Measurements from ENCODE around the gene UBE2J2. TPM values are rescaled to one million over a fixed set of nuclear protein-coding genes. Genes with fewer than 3 reads are reported as not detected.

Gene UBE2J2
- total RNA-seq, 1 donor from 2014 or later, result 65.1 TPM

- no peak for DNase-seq (ENCODE audit: low read depth)
Observed at GRCh38 chr1:1228187-1228586, 45.5 kb downstream of the UBE2J2 start.

GRCh38 chr1:1227386-1227785 is 46.3 kb downstream of the UBE2J2 start:
- H3K4me3 ChIP-seq (ENCODE audit: low read depth, low read length), result no peak overlapping the region
- H3K36me3 ChIP-seq (ENCODE audit: control insufficient read depth, insufficient read depth, low read length), result peaks cover 4% of the 10 kb centered on the region
- no peak for TF ChIP-seq CTCF (IDR thresholded peaks at IDR 0.05; ENCODE audit: insufficient read depth, low read length, poor library complexity, severe bottlenecking)
- H3K27me3 ChIP-seq (ENCODE audit: control insufficient read depth, insufficient read depth, low read length), result no peaks in the 10 kb centered on the region
- DNase-seq (ENCODE audit: low read depth), result no peak

More at GRCh38 chr1:1228187-1228586, 45.5 kb downstream of the UBE2J2 start:
- TF ChIP-seq CTCF (IDR thresholded peaks at IDR 0.05; ENCODE audit: insufficient read depth, low read length, poor library complexity, severe bottlenecking), result no peak
- H3K4me3 ChIP-seq (ENCODE audit: low read depth, low read length), result no peak overlapping the region
- H3K36me3 ChIP-seq (ENCODE audit: control insufficient read depth, insufficient read depth, low read length), result peaks cover 6% of the 10 kb centered on the region
- H3K27me3 ChIP-seq (ENCODE audit: control insufficient read depth, insufficient read depth, low read length), result no peaks in the 10 kb centered on the region

- DNase-seq (ENCODE audit: low read depth), result no peak
- TF ChIP-seq CTCF (IDR thresholded peaks at IDR 0.05; ENCODE audit: insufficient read depth, low read length, poor library complexity, severe bottlenecking), result no peak
- H3K36me3 ChIP-seq (ENCODE audit: control insufficient read depth, insufficient read depth, low read length), result peaks cover 4% of the 10 kb centered on the region
Observed at GRCh38 chr1:1226566-1227362, 46.9 kb downstream of the UBE2J2 start.

GRCh38 chr1:1225913-1226312 is 47.7 kb downstream of the UBE2J2 start:
- H3K36me3 ChIP-seq (ENCODE audit: control insufficient read depth, insufficient read depth, low read length), result peaks cover 4% of the 10 kb centered on the region
- DNase-seq (ENCODE audit: low read depth), result no peak
- TF ChIP-seq CTCF (IDR thresholded peaks at IDR 0.05; ENCODE audit: insufficient read depth, low read length, poor library complexity, severe bottlenecking), result no peak
- no peak overlapping the region for H3K4me3 ChIP-seq (ENCODE audit: low read depth, low read length)
- H3K27me3 ChIP-seq (ENCODE audit: control insufficient read depth, insufficient read depth, low read length), result no peaks in the 10 kb centered on the region

More at GRCh38 chr1:1226566-1227362, 46.9 kb downstream of the UBE2J2 start:
- Histone ChIP-seq H3K4me3 (ENCODE audit: low read depth, low read length) (no peak overlapping the region), H3K27me3 (ENCODE audit: control insufficient read depth, insufficient read depth, low read length) (no peaks in the 10 kb centered on the region)

GRCh38 chr1:1225238-1225845 is 48.3 kb downstream of the UBE2J2 start:
- Histone ChIP-seq H3K27me3 (ENCODE audit: control insufficient read depth, insufficient read depth, low read length) (no peaks in the 10 kb centered on the region), H3K4me3 (ENCODE audit: low read depth, low read length) (no peak overlapping the region), H3K36me3 (ENCODE audit: control insufficient read depth, insufficient read depth, low read length) (peaks cover 4% of the 10 kb centered on the region)
- DNase-seq (ENCODE audit: low read depth), result no peak
- TF ChIP-seq CTCF (IDR thresholded peaks at IDR 0.05; ENCODE audit: insufficient read depth, low read length, poor library complexity, severe bottlenecking), result no peak

Measured in kidney epithelial cell (primary cell).